ENCODE measurements around the gene PHEX. TPM values are rescaled to one million over a fixed set of nuclear protein-coding genes. Genes with fewer than 3 reads are reported as not detected.

Gene PHEX
- total RNA-seq, 2 donors from 2014 or later: not detected

DNA sequence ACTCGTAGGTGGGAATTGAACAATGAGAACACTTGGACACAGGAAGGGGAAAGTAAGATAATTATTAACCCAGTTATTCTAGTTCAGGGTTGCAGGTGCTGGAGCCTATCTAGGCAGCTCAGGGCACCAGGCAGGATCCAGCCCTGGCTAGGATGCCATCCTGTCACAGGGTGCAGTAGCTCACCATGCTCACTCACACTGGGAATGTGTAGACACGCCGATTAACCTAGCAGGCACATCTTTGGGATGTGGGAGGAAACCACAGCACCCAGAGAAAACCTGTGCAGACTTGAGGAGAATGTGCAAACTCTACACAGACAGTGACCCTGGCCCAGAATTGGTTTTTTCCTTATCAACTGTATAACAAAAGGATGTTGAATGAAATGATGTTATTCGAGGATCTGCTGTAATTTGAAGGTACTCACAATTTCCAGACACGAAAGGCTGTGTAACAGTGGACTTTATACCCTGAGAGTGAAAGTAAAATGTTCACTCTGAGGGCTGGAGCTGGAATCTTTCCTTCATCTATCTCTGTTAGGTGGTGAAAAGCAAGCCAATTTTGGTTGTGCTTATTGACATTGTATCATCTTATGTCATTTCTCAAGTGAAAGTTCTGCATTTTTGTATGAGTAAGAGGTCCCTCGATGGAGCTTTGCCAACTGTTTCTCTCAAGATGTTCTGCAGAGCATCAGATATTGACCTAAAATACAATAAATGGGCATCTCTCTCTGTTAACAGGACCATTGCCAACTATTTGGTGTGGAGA, 78.8 kb downstream of the PHEX start:
- Histone ChIP-seq H3K27ac (peak overlapping the region in 1 of 4 donors; percentile 44), H3K36me3 (replicated peaks in 1 of 2; ENCODE audit: insufficient read depth in 1 of 2, low read depth in 2 of 2) (no peaks in the 10 kb centered on the region), H3K4me3 (no peak overlapping the region), H3K27me3 (no peaks in the 10 kb centered on the region), H3K9me3 (no peaks in the 10 kb centered on the region), H3K4me1 (peaks cover 4% of the 10 kb centered on the region)
- intact Hi-C loops (cut with DNase I): no loop called here
- WGBS, 2 donors: 16 to 18% methylated on average over 6 of the region's 6 CpGs
- ATAC-seq: peak; percentile 73
- peak; percentile 13 to 55 (median 35) for DNase-seq
- TF ChIP-seq, protein P1, sequence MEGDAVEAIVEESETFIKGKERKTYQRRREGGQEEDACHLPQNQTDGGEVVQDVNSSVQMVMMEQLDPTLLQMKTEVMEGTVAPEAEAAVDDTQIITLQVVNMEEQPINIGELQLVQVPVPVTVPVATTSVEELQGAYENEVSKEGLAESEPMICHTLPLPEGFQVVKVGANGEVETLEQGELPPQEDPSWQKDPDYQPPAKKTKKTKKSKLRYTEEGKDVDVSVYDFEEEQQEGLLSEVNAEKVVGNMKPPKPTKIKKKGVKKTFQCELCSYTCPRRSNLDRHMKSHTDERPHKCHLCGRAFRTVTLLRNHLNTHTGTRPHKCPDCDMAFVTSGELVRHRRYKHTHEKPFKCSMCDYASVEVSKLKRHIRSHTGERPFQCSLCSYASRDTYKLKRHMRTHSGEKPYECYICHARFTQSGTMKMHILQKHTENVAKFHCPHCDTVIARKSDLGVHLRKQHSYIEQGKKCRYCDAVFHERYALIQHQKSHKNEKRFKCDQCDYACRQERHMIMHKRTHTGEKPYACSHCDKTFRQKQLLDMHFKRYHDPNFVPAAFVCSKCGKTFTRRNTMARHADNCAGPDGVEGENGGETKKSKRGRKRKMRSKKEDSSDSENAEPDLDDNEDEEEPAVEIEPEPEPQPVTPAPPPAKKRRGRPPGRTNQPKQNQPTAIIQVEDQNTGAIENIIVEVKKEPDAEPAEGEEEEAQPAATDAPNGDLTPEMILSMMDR (IDR thresholded peaks at IDR 0.05): no peak
- TF ChIP-seq POLR2A (IDR thresholded peaks at IDR 0.05): no peak

DNA sequence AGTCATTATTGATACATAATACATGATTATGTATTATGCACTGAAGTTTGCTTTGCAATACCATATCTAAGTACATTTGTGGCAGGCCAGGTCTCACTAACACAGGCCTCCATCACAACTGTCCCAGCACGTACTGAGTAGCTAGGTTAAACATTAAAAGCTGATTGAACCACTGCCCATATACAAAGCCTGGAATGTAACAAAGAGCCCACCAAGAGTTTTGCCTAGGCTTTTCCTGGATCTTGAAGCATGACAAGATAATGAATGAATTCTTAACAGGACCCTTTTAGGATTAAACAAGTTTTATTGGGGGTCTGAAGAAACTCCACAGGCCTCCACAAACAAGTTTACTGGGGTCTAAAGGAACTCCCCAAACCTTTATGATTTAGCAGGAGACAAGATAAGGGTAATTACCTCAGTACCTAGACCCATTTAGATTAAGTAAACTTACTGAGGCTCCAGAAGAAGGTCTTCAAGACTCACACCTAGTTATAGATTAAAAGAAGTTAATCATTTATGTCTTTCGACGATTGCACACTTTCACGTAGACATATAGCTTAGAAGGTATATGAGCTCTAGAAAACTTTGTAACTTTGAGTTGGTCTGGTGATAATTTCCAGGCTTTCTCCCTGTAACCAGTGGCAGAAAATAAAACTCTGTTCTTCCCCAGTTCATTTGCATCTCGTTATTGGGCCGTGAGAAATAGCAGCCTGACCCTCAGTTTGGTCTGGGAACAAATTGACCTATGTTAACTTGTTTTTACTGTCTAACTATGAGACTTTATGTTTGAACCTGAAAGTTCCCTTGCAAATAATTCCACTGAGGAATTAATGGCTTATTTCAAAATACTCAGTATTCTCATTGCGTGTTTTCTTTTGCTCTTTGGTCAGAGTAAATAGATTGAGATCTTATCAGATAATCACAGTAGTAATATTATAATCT, 84.8 kb downstream of the PHEX start:
- Histone ChIP-seq H3K27ac (no peak overlapping the region), H3K36me3 (replicated peaks in 1 of 2; ENCODE audit: insufficient read depth in 1 of 2, low read depth in 2 of 2) (no peaks in the 10 kb centered on the region), H3K4me1 (no peaks in the 10 kb centered on the region), H3K9me3 (no peaks in the 10 kb centered on the region), H3K27me3 (no peaks in the 10 kb centered on the region), H3K4me3 (no peak overlapping the region)
- intact Hi-C loops (cut with DNase I): no loop called here
- 39 to 49% methylated on average over 7 of the region's 7 CpGs for WGBS, 2 donors
- ATAC-seq: no peak
- TF ChIP-seq POLR2A (IDR thresholded peaks at IDR 0.05): no peak
- TF ChIP-seq, protein P1 (IDR thresholded peaks at IDR 0.05): no peak
- DNase-seq: no peak

DNA sequence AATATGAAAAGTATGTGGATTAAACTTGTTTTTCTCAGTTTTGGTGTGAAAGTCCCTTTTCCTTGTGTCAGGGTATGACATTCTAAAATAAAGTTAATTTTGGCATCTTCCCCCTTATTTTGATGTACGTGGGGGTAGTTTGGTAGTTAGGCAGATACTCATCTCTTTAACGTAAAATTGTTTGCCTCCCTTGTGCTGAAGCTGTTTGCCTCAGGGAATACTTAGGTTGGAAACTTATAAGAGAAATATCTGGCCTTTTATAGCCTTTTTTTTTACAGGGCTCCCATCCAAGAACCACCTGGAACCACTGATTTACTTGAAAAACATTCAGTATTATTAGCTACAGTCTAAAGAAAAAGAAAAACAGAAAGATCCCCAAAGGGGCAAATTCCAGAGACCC, 85.5 kb downstream of the PHEX start:
- H3K4me1 ChIP-seq: no peaks in the 10 kb centered on the region
- no peaks in the 10 kb centered on the region for H3K36me3 ChIP-seq (replicated peaks in 1 of 2; ENCODE audit: insufficient read depth in 1 of 2, low read depth in 2 of 2)
- no peak for TF ChIP-seq POLR2A (IDR thresholded peaks at IDR 0.05)
- TF ChIP-seq, protein P1 (IDR thresholded peaks at IDR 0.05): no peak
- H3K27ac ChIP-seq: no peak overlapping the region
- intact Hi-C loops (cut with DNase I): no loop called here
- no peaks in the 10 kb centered on the region for H3K27me3 ChIP-seq
- DNase-seq: no peak
- 37 to 43% methylated on average over 2 of the region's 2 CpGs for WGBS, 2 donors
- no peak overlapping the region for H3K4me3 ChIP-seq
- ATAC-seq: no peak
- no peaks in the 10 kb centered on the region for H3K9me3 ChIP-seq

DNA sequence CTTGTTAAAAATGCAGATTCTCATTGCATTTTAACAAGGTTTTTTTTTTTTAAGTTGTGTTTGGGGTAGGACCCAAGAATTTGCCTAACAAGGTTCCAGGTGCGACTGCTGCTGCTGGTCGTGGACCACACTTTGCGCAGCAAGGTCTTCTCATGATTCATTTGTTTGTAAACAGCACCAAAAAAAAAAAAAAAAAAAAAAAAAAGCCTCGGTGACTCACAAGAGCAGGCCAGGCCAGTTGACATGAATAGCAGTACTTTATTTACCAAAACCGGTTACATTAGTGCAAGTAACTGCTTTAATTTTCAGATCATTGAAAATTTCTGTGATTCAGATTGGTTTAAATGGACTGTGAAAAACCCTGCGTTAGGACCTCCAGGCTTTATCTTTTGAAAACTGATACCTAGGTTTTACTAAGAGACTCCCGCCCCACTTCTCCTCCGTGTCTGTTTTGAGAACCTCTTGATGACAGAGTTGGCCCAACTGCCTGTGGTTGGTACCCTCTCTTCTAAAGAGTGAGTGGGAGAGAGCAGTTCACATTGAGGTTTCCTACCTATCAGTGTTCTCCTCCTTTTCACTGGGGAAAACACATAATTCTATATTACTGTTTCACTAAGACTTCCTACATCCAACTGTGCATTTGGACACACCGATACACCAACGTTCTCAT, 86.2 kb downstream of the PHEX start:
- 84 to 86% methylated on average over 10 of the region's 10 CpGs for WGBS, 2 donors
- DNase-seq (no peak), ATAC-seq (no peak)
- H3K27me3 ChIP-seq: no peaks in the 10 kb centered on the region
- no peak for TF ChIP-seq POLR2A (IDR thresholded peaks at IDR 0.05)
- TF ChIP-seq, protein P1 (IDR thresholded peaks at IDR 0.05): no peak
- no peaks in the 10 kb centered on the region for H3K9me3 ChIP-seq
- no peak overlapping the region for H3K27ac ChIP-seq
- intact Hi-C loops (cut with DNase I): no loop called here
- no peaks in the 10 kb centered on the region for H3K36me3 ChIP-seq (replicated peaks in 1 of 2; ENCODE audit: insufficient read depth in 1 of 2, low read depth in 2 of 2)
- no peaks in the 10 kb centered on the region for H3K4me1 ChIP-seq
- H3K4me3 ChIP-seq: no peak overlapping the region

All from body of pancreas (tissue), 4 donors.